Sigmoid colon (tissue), 7 donors: ENCODE data around the gene CLIC4. TPM values are rescaled to one million over a fixed set of nuclear protein-coding genes. Genes with fewer than 3 reads are reported as not detected.

Experiments used
- DNase-seq: peaks from one replicate; pipeline ENCODE4 v3.0.0-alpha.2; 2019
- H3K27ac ChIP-seq, 4 donors: fragments of 200-600 bp; sonication (generic); one replicate each; pipeline ENCODE4 v1.5.1; 2016 to 2019; ENCODE audit warnings: mild to moderate bottlenecking in 1 of 4
- H3K27me3 ChIP-seq, 3 donors: fragments of 200-600 bp; sonication (generic); one replicate each; pipeline ENCODE4 v1.5.1; 2019; ENCODE audit warnings: mild to moderate bottlenecking in 1 of 3
- H3K36me3 ChIP-seq, 4 donors: fragments of 200-600 bp; sonication (generic); one replicate each; pipeline ENCODE4 v1.5.1; 2016 to 2019
- H3K4me1 ChIP-seq, 4 donors: fragments of 200-600 bp; sonication (generic); one replicate each; pipeline ENCODE4 v1.5.1; 2017 to 2019
- H3K4me3 ChIP-seq, 4 donors: fragments of 200-600 bp; sonication (generic); one replicate each; pipeline ENCODE4 v1.5.1; 2017 to 2019; ENCODE audit warnings: mild to moderate bottlenecking in 2 of 4, moderate library complexity in 1 of 4
- H3K9me3 ChIP-seq, 4 donors: fragments of 200-600 bp in 3 of 4; sonication (generic) in 3 of 4; one replicate each; pipeline versions ENCODE4 v1.5.1 to v1.6.1; 2013 to 2019
- EP300 ChIP-seq, 4 donors: sonication (generic); formaldehyde crosslinking; IDR thresholded peaks; one replicate each; pipeline ENCODE4 v1.6.1; 2017; ENCODE audit warnings: antibody characterized with exemption in 4 of 4
- POLR2A ChIP-seq, 2 donors: fragments of 450-650 bp; IDR thresholded peaks; one replicate each; pipeline ENCODE4 v1.6.1; 2016; ENCODE audit warnings: antibody characterized with exemption in 2 of 2, mild to moderate bottlenecking in 2 of 2, moderate library complexity in 2 of 2
- POLR2AphosphoS5 ChIP-seq, 4 donors: sonication (generic); formaldehyde crosslinking; IDR thresholded peaks; one replicate each; pipeline ENCODE4 v1.6.1; 2017; ENCODE audit warnings: antibody characterized with exemption in 4 of 4
- WGBS, 2 donors: extraction: QIAGEN DNeasy Blood & Tissue Kit; methylation state at CpG; one replicate each; pipeline ENCODE4 v1.1.7; 2013; 5-methylcytosine and 5-hydroxymethylcytosine counted together
- intact Hi-C: fragments of 100-400 bp; cut with DNase I; formaldehyde crosslinking; loops from one replicate; pipeline ENCODE4 v1.15.1; 2023
- polyA plus RNA-seq, 3 donors: library from polyadenylated mRNA; stranded (reverse); fragments of 200-250 nt; gene quantifications; one replicate each; pipeline ENCODE4 v1.2.3, GENCODE V29; 2013
- total RNA-seq, 4 donors: library from RNA; depleted of rRNA; stranded (reverse); fragments of >200 nt; gene quantifications; one replicate each; pipeline ENCODE4 v1.1.0, GENCODE V29; 2016
- TF ChIP-seq, protein P1 (sequence below), 4 experiments: fragments of 450-650 bp in 3 of 4; fragments of 200-600 bp in 1 of 4; IDR thresholded peaks; one replicate each; pipeline ENCODE4 v1.5.1; 2016 to 2019; ENCODE audit warnings: antibody characterized with exemption in 4 of 4, mild to moderate bottlenecking in 3 of 4, moderate library complexity in 2 of 4
- donor health status: healthy with polysubstance abuse.
- donor health status: Bipolar disorder and iron deficiency.
- donor health status: healthy.

The CLIC4 gene
- total and polyA plus RNA-seq, 7 donors = 37.8 to 443 (median 334) TPM

DNA sequence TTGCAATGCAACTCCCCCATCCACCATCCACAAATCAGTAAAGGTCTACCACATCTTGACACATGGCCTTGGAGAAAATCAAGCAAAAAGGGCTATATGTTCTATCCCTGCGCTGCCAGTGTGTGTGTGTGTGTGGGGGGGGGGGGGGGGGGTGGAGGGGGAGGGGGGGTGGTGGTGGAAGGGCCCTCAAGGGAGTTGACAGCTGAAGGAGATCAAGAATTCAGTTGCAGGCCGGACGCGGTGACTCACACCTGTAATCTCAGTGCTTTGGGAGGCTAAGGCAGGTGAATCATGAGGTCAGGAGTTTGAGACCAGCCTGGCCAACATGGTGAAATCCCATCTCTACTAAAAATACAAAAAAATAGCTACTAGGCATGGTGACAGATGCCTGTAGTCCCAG, 37.6 kb upstream of the CLIC4 start:
- no peak for TF ChIP-seq EP300 (IDR thresholded peaks at IDR 0.05)
- H3K27ac ChIP-seq = no peak overlapping the region
- 84 to 87% methylated on average over 4 of the region's 4 CpGs for WGBS, 2 donors
- H3K9me3 ChIP-seq = no peaks in the 10 kb centered on the region
- peaks cover 0 to 18% (median 12%) of the 10 kb centered on the region in 4 donors for H3K4me1 ChIP-seq
- no peaks in the 10 kb centered on the region for H3K36me3 ChIP-seq
- H3K27me3 ChIP-seq = no peaks in the 10 kb centered on the region
- no peak overlapping the region for H3K4me3 ChIP-seq
- intact Hi-C loops = no loop called here
- DNase-seq = no peak

DNA sequence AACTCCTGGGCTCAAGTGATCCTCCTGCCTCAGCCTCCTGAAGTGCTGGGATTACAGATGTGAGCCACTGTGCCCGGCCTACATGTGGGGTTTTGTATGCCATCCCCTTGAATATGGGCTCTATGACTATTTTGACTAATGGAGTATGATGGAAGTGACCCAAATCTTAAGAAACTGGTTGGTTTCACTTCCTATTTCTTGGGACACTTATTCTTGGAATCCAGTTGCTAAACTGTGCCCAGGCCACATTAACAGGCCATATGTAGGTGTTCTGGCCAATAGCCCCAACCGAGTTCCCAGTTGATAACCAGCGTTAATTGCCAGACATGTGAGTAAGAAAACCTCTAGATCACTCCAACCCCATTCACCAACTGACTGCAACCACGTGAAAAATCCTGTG, 36.3 kb upstream of the CLIC4 start:
- no peaks in the 10 kb centered on the region for H3K27me3 ChIP-seq
- no peaks in the 10 kb centered on the region for H3K9me3 ChIP-seq
- no peak for TF ChIP-seq POLR2A (IDR thresholded peaks at IDR 0.05)
- no peak for TF ChIP-seq EP300 (IDR thresholded peaks at IDR 0.05)
- TF ChIP-seq POLR2AphosphoS5 (IDR thresholded peaks at IDR 0.05) = no peak
- TF ChIP-seq, protein P1, sequence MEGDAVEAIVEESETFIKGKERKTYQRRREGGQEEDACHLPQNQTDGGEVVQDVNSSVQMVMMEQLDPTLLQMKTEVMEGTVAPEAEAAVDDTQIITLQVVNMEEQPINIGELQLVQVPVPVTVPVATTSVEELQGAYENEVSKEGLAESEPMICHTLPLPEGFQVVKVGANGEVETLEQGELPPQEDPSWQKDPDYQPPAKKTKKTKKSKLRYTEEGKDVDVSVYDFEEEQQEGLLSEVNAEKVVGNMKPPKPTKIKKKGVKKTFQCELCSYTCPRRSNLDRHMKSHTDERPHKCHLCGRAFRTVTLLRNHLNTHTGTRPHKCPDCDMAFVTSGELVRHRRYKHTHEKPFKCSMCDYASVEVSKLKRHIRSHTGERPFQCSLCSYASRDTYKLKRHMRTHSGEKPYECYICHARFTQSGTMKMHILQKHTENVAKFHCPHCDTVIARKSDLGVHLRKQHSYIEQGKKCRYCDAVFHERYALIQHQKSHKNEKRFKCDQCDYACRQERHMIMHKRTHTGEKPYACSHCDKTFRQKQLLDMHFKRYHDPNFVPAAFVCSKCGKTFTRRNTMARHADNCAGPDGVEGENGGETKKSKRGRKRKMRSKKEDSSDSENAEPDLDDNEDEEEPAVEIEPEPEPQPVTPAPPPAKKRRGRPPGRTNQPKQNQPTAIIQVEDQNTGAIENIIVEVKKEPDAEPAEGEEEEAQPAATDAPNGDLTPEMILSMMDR (IDR thresholded peaks at IDR 0.05) = no peak
- DNase-seq = no peak
- H3K4me3 ChIP-seq = no peak overlapping the region
- H3K36me3 ChIP-seq = no peaks in the 10 kb centered on the region
- intact Hi-C loops = no loop called here
- peaks cover 0 to 23% (median 13%) of the 10 kb centered on the region in 4 donors for H3K4me1 ChIP-seq
- no peak overlapping the region for H3K27ac ChIP-seq
- 81% methylated on average over 4 of the region's 4 CpGs for WGBS, 2 donors

DNA sequence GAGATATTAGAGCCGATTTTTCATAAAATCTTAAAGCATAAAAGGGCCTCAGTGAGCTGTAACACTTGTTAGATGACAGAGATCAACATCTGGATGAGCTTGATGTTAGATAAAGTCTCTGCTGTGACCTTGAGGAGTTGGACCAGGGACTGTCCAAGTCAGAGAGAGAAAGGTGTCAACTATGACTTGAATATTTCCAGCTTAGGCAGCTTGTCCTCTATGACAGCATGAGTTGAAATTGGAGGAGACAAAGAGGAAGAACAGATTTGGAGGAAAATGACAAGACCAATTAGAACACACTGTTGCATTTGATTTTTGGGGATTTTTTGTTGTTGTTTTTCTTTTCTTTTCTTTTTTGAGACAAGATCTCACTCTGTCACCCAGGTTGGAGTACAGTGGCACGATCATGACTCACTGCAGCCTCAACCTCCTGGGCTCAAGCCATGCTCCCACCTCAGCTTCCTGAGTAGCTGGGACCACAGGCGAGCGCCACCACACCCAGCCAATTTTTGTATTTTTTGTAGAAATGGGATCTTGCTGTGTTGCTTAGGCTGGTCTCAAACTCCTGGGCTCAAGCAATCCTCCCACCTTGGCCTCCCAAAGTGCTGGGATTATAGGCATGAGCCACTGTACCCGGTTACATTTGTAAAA, 35.3 kb upstream of the CLIC4 start:
- H3K27ac ChIP-seq = no peak overlapping the region
- no peak for DNase-seq
- no peaks in the 10 kb centered on the region for H3K36me3 ChIP-seq
- intact Hi-C loops = no loop called here
- no peak overlapping the region for H3K4me3 ChIP-seq
- H3K4me1 ChIP-seq = peaks cover 0 to 16% (median 11%) of the 10 kb centered on the region in 4 donors
- no peaks in the 10 kb centered on the region for H3K9me3 ChIP-seq
- H3K27me3 ChIP-seq = no peaks in the 10 kb centered on the region
- TF ChIP-seq EP300 (IDR thresholded peaks at IDR 0.05) = no peak
- TF ChIP-seq POLR2AphosphoS5 (IDR thresholded peaks at IDR 0.05) = no peak
- TF ChIP-seq, protein P1 (IDR thresholded peaks at IDR 0.05) = no peak
- no peak for TF ChIP-seq POLR2A (IDR thresholded peaks at IDR 0.05)
- 84 to 86% methylated on average over 5 of the region's 5 CpGs for WGBS, 2 donors

- WGBS, 2 donors = 93 to 97% methylated on average over 4 of the region's 4 CpGs
- no peaks in the 10 kb centered on the region for H3K27me3 ChIP-seq
- no peak overlapping the region for H3K4me3 ChIP-seq
- H3K27ac ChIP-seq = no peak overlapping the region
- H3K36me3 ChIP-seq = no peaks in the 10 kb centered on the region
- TF ChIP-seq, protein P1 (IDR thresholded peaks at IDR 0.05) = no peak
- TF ChIP-seq EP300 (IDR thresholded peaks at IDR 0.05) = no peak
- DNase-seq = no peak
- H3K4me1 ChIP-seq = peaks cover 0 to 7% (median 0%) of the 10 kb centered on the region in 4 donors
- intact Hi-C loops = no loop called here
- no peaks in the 10 kb centered on the region for H3K9me3 ChIP-seq
These were observed 33.9 kb upstream of the CLIC4 start for GRCh38 chr1:24711329-24711728.

DNA sequence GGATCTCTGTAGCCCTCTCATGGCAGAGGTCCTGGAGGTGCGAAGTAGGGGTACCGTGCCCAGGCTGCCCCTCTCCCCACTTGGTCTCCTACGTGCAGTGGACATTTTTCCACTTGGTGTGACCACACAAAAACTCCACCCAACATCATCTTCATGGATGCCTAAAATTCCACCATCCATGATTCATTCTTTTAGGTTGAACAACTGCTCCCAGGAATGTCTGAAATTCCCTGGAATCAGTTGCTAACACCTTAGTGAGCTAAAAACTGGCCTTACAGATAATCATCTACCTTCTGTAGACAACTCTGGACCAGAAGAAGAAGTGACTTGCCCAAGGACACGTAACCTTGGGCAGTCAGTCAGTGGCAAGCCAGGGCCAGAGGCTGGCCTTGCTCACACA, 32.1 kb upstream of the CLIC4 start:
- intact Hi-C loops = no loop called here
- Histone ChIP-seq H3K27me3 (no peaks in the 10 kb centered on the region), H3K27ac (no peak overlapping the region), H3K4me1 (peaks cover 0 to 7% (median under 1%) of the 10 kb centered on the region in 4 donors), H3K4me3 (no peak overlapping the region), H3K36me3 (no peaks in the 10 kb centered on the region), H3K9me3 (no peaks in the 10 kb centered on the region)
- TF ChIP-seq EP300 (IDR thresholded peaks at IDR 0.05) (no peak), POLR2A (IDR thresholded peaks at IDR 0.05) (no peak), POLR2AphosphoS5 (IDR thresholded peaks at IDR 0.05) (no peak)
- TF ChIP-seq, protein P1 (IDR thresholded peaks at IDR 0.05) = no peak
- WGBS, 2 donors = 95% methylated on average over 4 of the region's 4 CpGs
- DNase-seq = no peak
